Activated CD8-positive, alpha-beta memory T cell treated with anti-CD3 and anti-CD28 coated beads, Interleukin-2, amount 50 U/mL, for 24 hours (primary cell): ENCODE data around the gene PTPRE.

ENCODE experiments used
- DNase-seq: peaks from one replicate; pipeline ENCODE4 v3.0.0-alpha.2; 2020; ENCODE audit errors: extremely low read depth

Gene PTPRE

GRCh38 chr10:127925471-127926207, 18.7 kb downstream of the PTPRE start:
- no peak for DNase-seq

GRCh38 chr10:127926455-127926854, 19.6 kb downstream of the PTPRE start:
- DNase-seq: no peak

GRCh38 chr10:127928021-127928806, 21.3 kb downstream of the PTPRE start:
- DNase-seq: no peak

- no peak for DNase-seq
Measured at GRCh38 chr10:127932521-127933270, 25.8 kb downstream of the PTPRE start.

- no peak for DNase-seq
Measured at GRCh38 chr10:127933271-127933670, 26.4 kb downstream of the PTPRE start.

- DNase-seq: no peak
Measured at GRCh38 chr10:127934383-127934782, 27.5 kb downstream of the PTPRE start.

- DNase-seq: no peak
Measured at GRCh38 chr10:127935071-127935561, 28.2 kb downstream of the PTPRE start.

GRCh38 chr10:127937069-127937468, 30.2 kb downstream of the PTPRE start:
- no peak for DNase-seq

GRCh38 chr10:127937915-127938463, 31.1 kb downstream of the PTPRE start:
- no peak for DNase-seq

- DNase-seq: no peak
Measured at GRCh38 chr10:127939786-127940330, 33.0 kb downstream of the PTPRE start.

- DNase-seq: no peak
Measured at GRCh38 chr10:127940866-127941640, 34.1 kb downstream of the PTPRE start.

- no peak for DNase-seq
Measured at GRCh38 chr10:127942811-127943210, 35.9 kb downstream of the PTPRE start.

GRCh38 chr10:127943336-127943910, 36.5 kb downstream of the PTPRE start:
- no peak for DNase-seq

GRCh38 chr10:127944256-127944655, 37.4 kb downstream of the PTPRE start:
- no peak for DNase-seq

- no peak for DNase-seq
Measured at GRCh38 chr10:127945341-127945758, 38.4 kb downstream of the PTPRE start.

- no peak for DNase-seq
Measured at GRCh38 chr10:127945948-127946711, 39.2 kb downstream of the PTPRE start.

GRCh38 chr10:127947211-127947610, 40.3 kb downstream of the PTPRE start:
- DNase-seq: no peak

- no peak for DNase-seq
Measured at GRCh38 chr10:127948791-127949190, 41.9 kb downstream of the PTPRE start.

GRCh38 chr10:127949831-127950230, 42.9 kb downstream of the PTPRE start:
- no peak for DNase-seq
